HCT116 (cell line): ENCODE results near the gene TCIRG1.

Experiments
- POLR2A ChIP-seq: IDR thresholded peaks from 2 replicates; pipeline ENCODE4 v1.7.0; 2011; ENCODE audit warnings: borderline replicate concordance; ENCODE audit not compliant: insufficient read depth, insufficient read length; ENCODE audit errors: extremely low read depth
- POLR2AphosphoS5 ChIP-seq: IDR thresholded peaks from 2 replicates; pipeline ENCODE4 v1.6.1; 2011; ENCODE audit warnings: mild to moderate bottlenecking, low read depth, low read length, moderate library complexity
- RAD21 ChIP-seq: IDR thresholded peaks from 2 replicates; pipeline ENCODE4 v1.6.1; 2012; ENCODE audit warnings: low read depth, mild to moderate bottlenecking
- SP1 ChIP-seq: IDR thresholded peaks from 2 replicates; pipeline ENCODE4 v1.6.1; 2012; ENCODE audit warnings: low read depth
- YY1 ChIP-seq: IDR thresholded peaks from 2 replicates; pipeline ENCODE4 v1.6.1; 2011; ENCODE audit warnings: low read length, low read depth, moderate library complexity, mild to moderate bottlenecking; ENCODE audit not compliant: insufficient replicate concordance; ENCODE audit errors: extremely low read depth
- ZNF274 ChIP-seq: fragments of 200-500 bp; sonication (Bioruptor generic); IDR thresholded peaks from 2 replicates; pipeline ENCODE4 v1.6.1; 2014; ENCODE audit warnings: mild to moderate bottlenecking, low read depth, low read length, inconsistent platforms
- TF ChIP-seq, protein P1 (sequence below), 3 experiments: fragments of 200-600 bp in 1 of 3; sonication (generic) in 1 of 3; IDR thresholded peaks in 2 of 3; conservative IDR thresholded peaks in 1 of 3; 2 replicates each; pipeline ENCODE4 v1.5.1; 2012 to 2017; ENCODE audit warnings: low read depth in 2 of 3, low read length in 2 of 3, antibody characterized with exemption in 1 of 3, borderline replicate concordance in 1 of 3, control low read depth in 1 of 3, mild to moderate bottlenecking in 1 of 3, mixed read lengths in 1 of 3, mixed run types in 1 of 3, moderate library complexity in 1 of 3; ENCODE audit not compliant: insufficient read depth in 1 of 3

DNA sequence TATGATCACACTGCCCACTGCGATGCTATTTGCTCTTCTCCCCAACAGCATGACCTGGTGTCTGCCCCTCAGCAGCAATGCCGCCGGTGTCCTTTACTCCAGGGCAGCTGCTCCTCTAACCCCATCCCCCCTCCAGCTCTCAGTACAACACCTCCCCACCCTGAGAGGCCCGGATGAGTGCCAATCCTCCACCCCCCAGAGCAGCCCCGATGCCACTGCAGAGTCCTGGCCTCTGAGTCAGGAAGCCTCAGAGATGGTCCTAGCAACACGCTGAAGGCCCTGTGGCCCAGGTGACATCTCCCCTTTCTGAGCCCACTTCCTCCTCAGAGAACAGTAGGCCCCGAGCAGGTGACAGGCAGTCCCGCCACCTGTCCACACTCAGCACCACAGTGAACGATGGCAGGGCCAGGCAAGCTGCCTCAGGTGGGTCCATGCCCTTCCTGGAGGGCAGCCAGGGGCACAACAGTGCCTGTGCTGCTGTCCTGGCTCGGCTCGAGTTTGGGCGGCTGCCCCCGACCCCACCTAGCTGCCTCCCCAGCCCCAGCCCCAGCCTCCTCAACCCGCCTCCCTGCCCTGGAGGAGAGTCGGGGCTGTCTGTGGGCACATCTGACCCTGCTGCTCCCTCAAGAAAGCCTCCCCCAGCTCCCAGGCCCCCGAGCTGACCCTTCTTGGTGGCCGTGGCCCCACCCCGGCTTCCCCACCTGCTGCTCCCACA lies 12.3 kb upstream of the TCIRG1 start:
- no peak for TF ChIP-seq POLR2A
- TF ChIP-seq, protein P1, sequence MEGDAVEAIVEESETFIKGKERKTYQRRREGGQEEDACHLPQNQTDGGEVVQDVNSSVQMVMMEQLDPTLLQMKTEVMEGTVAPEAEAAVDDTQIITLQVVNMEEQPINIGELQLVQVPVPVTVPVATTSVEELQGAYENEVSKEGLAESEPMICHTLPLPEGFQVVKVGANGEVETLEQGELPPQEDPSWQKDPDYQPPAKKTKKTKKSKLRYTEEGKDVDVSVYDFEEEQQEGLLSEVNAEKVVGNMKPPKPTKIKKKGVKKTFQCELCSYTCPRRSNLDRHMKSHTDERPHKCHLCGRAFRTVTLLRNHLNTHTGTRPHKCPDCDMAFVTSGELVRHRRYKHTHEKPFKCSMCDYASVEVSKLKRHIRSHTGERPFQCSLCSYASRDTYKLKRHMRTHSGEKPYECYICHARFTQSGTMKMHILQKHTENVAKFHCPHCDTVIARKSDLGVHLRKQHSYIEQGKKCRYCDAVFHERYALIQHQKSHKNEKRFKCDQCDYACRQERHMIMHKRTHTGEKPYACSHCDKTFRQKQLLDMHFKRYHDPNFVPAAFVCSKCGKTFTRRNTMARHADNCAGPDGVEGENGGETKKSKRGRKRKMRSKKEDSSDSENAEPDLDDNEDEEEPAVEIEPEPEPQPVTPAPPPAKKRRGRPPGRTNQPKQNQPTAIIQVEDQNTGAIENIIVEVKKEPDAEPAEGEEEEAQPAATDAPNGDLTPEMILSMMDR (IDR thresholded peaks at IDR 0.05 in 2 of 3, conservative IDR thresholded peaks at IDR 0.05 in 1 of 3; ENCODE audit: borderline replicate concordance in 1 of 3, insufficient read depth in 1 of 3, low read depth in 2 of 3, low read length in 2 of 3), result no peak
- no peak for TF ChIP-seq RAD21
- no peak for TF ChIP-seq SP1
- no peak for TF ChIP-seq ZNF274
- no peak for TF ChIP-seq YY1
- TF ChIP-seq POLR2AphosphoS5, result no peak
